Measurements from ENCODE around the gene C18orf54.
"Not testable (repeated sequence)": the region's sequence is repeated elsewhere in the genome, so short reads cannot be mapped to it uniquely, and the experiment has no call there.

C18orf54 gene

GRCh38 chr18:54386800-54387495 is 29.2 kb downstream of the C18orf54 start:
- DNase-seq (ENCODE audit: low spot score), result not testable (repeated sequence)

DNA sequence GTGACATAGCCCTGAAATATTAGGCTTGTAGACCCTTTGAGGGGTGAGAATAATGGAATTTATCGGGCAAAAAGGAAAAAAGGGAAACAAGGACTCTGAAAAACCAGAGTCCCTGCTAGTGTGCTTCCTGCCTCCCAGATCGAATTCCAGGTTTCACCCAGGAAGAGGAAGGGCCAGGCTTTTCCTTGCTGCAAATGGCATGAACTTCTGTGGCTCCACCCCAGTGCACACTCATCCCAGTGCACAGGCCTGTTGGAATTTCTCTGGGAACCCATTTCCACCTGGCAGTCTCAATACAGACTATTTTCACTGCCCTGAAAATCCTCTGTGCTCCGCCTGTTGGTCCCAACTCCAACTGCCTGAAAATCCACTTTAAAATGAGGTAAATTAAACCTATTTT is 29.9 kb downstream of the C18orf54 start:
- DNase-seq (ENCODE audit: low spot score), result no peak

DNA sequence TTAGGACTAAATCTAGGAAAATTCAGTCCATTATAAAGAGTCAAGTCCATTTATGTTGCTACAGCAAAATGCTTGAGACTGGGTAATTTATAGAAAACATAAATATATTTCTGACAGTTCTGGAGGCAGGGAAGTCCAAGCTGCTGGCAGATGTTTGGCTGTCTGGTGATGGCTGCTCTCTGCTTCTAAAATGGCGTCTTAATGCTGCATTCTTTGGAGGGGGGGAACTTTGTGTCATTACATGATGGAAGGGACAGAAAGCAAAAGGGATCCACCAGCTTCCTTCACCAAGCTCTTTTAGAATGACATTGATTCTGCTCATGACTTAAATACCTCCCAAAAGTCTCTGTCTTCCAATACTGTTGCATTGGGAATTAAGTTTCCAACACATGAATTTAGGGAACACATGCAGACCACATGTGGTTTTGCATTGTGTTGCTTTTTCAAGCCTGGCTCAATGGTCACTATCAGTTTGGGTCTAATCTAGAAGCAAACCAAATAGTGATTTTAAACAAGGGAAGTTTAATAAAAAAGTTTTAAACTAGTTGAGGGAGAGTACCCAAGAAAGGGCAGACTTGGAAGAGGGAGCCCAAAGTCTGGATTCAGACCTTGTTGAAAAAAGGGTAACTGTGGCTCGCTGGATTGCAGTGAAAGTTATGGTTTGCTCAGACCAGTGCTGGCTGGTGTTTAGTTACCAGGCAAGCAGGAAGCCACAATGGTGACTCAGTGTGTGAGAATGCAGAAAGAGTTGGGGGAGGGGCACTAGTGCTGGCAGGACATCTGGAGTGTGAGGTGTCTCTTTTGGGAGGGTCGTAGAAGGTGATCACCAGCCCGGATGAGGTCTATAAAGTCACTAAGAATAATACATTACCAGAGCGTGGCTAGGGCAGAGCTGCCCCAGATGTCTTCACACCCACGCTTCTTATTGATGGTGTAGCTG is 30.8 kb downstream of the C18orf54 start:
- DNase-seq (ENCODE audit: low spot score), result no peak

GRCh38 chr18:54389143-54389505 is 31.4 kb downstream of the C18orf54 start:
- DNase-seq (ENCODE audit: low spot score), result no peak

GRCh38 chr18:54390838-54391237 is 33.1 kb downstream of the C18orf54 start:
- DNase-seq (ENCODE audit: low spot score), result no peak

DNA sequence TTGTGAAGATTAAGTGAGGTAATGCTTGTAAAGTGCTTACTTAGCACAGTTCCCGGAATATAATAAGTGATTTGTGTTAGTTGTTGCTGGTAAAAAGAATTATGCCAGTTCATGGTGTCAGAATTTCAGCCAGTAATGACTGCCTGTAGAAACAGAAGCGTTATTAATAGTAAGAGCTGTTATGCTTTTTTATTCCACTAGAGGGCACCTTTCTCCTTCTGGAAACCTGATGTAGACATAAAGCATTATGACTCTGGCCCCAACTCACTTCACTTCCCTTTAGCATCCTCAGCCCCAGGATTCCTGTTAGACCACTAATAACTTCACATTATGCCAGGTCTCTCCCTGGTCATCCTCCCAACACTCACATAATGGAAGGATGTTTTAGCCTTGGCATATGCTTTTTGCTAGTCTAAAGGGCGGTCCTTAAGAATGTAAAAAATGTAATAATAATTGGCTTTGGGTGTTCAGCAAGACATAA is 34.9 kb downstream of the C18orf54 start:
- DNase-seq (ENCODE audit: low spot score), result peak; percentile 80

DNA sequence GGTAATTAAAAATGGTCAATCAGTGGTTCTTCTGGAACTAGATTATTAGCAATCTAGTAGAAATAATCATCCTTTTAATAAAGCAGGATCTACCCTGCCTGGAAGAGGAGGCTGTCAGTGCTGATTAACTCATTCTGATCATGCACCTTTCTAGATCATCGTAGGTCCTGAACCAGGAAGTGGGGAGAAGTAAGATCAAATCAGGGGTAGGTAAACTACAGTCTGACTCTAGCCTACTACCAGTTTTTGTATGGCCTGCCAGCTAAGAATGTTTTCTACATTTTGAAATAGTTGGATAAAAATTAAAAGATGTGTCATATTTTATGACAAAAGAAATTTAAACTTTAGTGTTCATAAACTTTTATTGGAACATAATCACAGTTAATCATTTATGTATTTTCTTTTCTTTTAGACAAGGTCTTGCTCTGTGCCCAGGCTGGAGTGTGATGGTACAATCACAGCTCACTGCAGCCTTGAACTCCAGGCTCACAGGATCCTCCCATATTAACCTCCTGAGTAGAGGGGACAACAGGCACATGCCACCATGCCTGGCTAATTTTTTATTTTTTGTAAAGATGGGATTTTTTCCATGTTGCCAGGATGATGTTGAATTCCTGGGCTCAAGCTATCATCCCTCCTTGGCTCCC is 36.1 kb downstream of the C18orf54 start:
- DNase-seq (ENCODE audit: low spot score), result no peak

DNA sequence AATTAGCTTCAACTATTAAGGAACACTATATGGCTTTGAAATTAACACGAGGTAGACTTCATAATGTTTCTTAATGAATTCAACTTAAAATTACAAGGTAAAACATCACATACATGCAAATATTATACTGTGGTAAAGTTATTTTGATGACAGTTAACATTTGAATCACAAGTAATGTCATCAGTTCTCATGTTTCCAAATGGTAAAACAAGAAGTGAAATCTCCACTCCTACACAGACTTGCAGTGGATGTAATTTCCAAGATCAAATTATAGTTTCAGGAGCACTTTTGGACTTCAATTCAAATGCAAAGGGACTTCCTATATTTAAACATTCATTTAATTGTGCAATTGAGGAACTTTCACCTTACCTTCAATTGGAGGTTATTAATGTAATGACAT is 39.1 kb downstream of the C18orf54 start:
- DNase-seq (ENCODE audit: low spot score), result no peak

DNA sequence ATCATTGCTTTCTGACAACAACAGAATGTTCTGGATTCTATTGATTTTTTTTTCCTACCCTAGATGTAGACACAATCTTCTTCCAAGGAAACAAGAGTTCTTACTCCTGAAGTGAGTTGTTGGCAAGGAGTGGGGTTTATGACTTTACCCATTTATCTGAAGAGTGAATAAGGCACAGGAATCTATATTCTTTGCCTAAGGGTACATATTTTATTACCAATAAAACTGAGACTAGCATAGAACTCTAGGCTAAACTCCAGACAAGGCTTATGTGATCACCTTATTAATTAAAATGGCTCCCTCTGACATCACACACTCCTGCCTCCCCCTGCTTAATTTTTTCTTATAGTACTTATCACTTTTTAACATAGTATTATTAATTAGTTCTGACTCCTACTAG is 47.6 kb downstream of the C18orf54 start:
- DNase-seq (ENCODE audit: low spot score), result peak; percentile 4

DNA sequence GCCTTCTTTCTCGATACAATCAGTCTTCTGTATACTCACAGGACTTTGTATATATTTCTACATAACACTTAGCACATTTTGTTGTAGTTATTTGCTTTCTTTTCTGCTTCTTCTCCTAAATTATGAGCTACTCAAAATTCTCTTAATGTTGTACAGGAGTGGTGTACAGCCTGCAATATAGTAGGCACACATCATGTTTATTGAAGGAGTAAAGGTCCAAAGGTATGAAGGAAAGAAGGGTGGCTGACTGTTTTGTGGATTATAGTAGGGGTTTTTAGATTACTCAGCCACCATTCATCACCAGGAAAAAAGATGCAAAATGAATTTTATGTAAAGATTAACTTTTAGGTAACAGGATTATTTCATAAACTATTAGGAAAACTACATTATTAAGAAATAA is 54.1 kb downstream of the C18orf54 start:
- DNase-seq (ENCODE audit: low spot score), result no peak

DNA sequence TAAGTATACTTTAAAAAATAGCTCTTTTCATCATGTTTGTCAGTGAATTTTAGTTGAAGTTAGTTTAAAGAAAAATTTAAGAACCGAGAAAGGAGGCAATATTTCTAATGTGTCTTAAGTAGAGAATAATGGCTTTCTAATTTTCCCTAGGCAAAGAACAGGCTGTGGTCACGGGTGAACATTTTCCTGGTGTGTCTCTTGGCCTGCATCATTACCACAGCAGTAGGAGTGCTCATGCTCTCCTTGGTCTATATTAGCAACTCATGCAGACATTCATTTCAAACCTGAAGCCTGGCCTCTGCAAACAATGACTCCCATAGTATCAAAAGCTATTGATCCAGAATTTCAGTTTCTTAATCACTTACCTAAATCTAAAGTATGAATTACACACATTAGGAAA is 57.4 kb downstream of the C18orf54 start:
- no peak for DNase-seq (ENCODE audit: low spot score)

DNA sequence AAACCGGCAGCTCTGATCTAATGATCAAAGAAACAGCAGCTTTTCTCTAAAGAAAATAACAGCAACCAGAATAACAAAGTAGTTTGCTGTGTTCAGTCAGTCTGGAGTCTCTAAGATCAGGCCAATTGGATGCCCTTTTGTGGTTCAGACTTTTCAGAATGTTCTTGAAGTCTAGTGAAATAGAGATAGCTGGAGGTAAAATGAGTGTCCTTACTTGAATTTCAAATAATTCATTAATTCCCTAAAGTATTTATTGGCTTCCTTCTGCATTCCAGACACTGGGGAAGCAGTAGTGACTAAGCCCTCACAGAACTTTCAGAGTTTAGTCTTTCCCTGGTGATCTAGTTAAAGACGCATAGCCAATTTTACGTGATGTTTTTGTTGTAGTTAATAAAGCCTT is 58.7 kb downstream of the C18orf54 start:
- no peak for DNase-seq (ENCODE audit: low spot score)

DNA sequence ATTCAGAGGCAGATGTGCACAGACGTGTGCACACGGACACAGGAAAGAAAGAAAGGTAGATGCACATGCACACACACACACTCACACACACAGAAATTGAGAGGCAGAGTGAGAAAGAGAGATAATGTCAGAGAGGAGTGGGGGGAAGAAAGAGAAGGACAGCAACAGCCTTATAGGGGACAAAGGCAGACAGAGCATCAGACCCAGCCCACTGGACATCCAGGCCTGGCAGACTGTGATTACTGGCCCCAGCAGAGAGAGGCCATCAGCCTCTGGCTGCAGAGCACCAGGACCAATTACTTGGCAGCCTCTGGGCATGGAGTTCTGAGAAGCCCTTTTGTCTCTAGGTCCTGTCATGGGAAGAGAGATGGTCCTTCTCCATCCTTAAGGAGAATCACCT is 66.1 kb downstream of the C18orf54 start:
- no peak for DNase-seq (ENCODE audit: low spot score)

GRCh38 chr18:54426085-54426665 is 68.5 kb downstream of the C18orf54 start:
- DNase-seq (ENCODE audit: low spot score), result no peak
